Adrenal gland (tissue), 5 donors: ENCODE measurements around the gene CDCA4.

Source experiments
- CTCF ChIP-seq, 6 experiments: fragments of 450-650 bp in 4 of 6; fragments of 200-600 bp in 2 of 6; sonication (generic) in 1 of 6; IDR thresholded peaks; 1 replicate in 5 of 6; 2 replicates in 1 of 6; pipeline versions ENCODE4 v1.5.1 to v1.8.0; 2016 to 2021; ENCODE audit warnings: antibody characterized with exemption in 6 of 6, mild to moderate bottlenecking in 2 of 6, moderate library complexity in 1 of 6
- POLR2A ChIP-seq, 2 donors: fragments of 450-650 bp; IDR thresholded peaks; one replicate each; pipeline ENCODE4 v1.6.1; 2017; ENCODE audit warnings: antibody characterized with exemption in 2 of 2, mild to moderate bottlenecking in 2 of 2, moderate library complexity in 1 of 2
- donor health status: DM: no; HTN: no; CAD: no.

GRCh38 chr14:105039458-105040205 is 18.7 kb upstream of the CDCA4 start:
- TF ChIP-seq CTCF (IDR thresholded peaks at IDR 0.05) (no peak), POLR2A (IDR thresholded peaks at IDR 0.05) (no peak)
